ENCODE data around the gene ITLN2. TPM values are rescaled to one million over a fixed set of nuclear protein-coding genes. Genes with fewer than 3 reads are reported as not detected.
"Not testable (repeated sequence)": the region's sequence is repeated elsewhere in the genome, so short reads cannot be mapped to it uniquely, and the experiment has no call there.

ITLN2 gene
- total RNA-seq, 1 donor, result not detected

- H3K4me3 ChIP-seq (ENCODE audit: low read length), result no peak overlapping the region
- no peaks in the 10 kb centered on the region for H3K9me3 ChIP-seq (ENCODE audit: low read depth, low read length)
- H3K4me1 ChIP-seq (ENCODE audit: insufficient read depth, low read length), result no peaks in the 10 kb centered on the region
- H3K27me3 ChIP-seq (ENCODE audit: insufficient read depth, low read length), result no peaks in the 10 kb centered on the region
These were observed 11.7 kb downstream of the ITLN2 start for GRCh38 chr1:160942926-160943325.

- not testable (repeated sequence) for H3K27me3 ChIP-seq (ENCODE audit: insufficient read depth, low read length); H3K4me3 ChIP-seq (ENCODE audit: low read length)
These were observed 17.9 kb downstream of the ITLN2 start for GRCh38 chr1:160936666-160937065.

GRCh38 chr1:160935527-160936258 lies 18.9 kb downstream of the ITLN2 start:
- no peaks in the 10 kb centered on the region for H3K27me3 ChIP-seq (ENCODE audit: insufficient read depth, low read length)
- H3K4me1 ChIP-seq (ENCODE audit: insufficient read depth, low read length), result peaks cover 10% of the 10 kb centered on the region
- H3K9me3 ChIP-seq (ENCODE audit: low read depth, low read length), result no peaks in the 10 kb centered on the region
- no peak overlapping the region for H3K4me3 ChIP-seq (ENCODE audit: low read length)

More at GRCh38 chr1:160936666-160937065, 17.9 kb downstream of the ITLN2 start:
- not testable (repeated sequence) for H3K9me3 ChIP-seq (ENCODE audit: low read depth, low read length)
- H3K4me1 ChIP-seq (ENCODE audit: insufficient read depth, low read length), result peaks cover 10% of the 10 kb centered on the region

GRCh38 chr1:160933305-160933704 lies 21.3 kb downstream of the ITLN2 start:
- not testable (repeated sequence) for H3K9me3 ChIP-seq (ENCODE audit: low read depth, low read length); H3K4me3 ChIP-seq (ENCODE audit: low read length); H3K27me3 ChIP-seq (ENCODE audit: insufficient read depth, low read length)
- H3K4me1 ChIP-seq (ENCODE audit: insufficient read depth, low read length), result peaks cover 10% of the 10 kb centered on the region

GRCh38 chr1:160925652-160926244 lies 28.9 kb downstream of the ITLN2 start:
- Histone ChIP-seq H3K9me3 (ENCODE audit: low read depth, low read length) (peaks cover 6% of the 10 kb centered on the region), H3K4me3 (ENCODE audit: low read length) (no peak overlapping the region), H3K27me3 (ENCODE audit: insufficient read depth, low read length) (no peaks in the 10 kb centered on the region), H3K4me1 (ENCODE audit: insufficient read depth, low read length) (no peaks in the 10 kb centered on the region)

GRCh38 chr1:160924791-160925651 lies 29.6 kb downstream of the ITLN2 start:
- Histone ChIP-seq H3K4me1 (ENCODE audit: insufficient read depth, low read length) (no peaks in the 10 kb centered on the region), H3K27me3 (ENCODE audit: insufficient read depth, low read length) (no peaks in the 10 kb centered on the region), H3K4me3 (ENCODE audit: low read length) (no peak overlapping the region), H3K9me3 (ENCODE audit: low read depth, low read length) (peaks cover 6% of the 10 kb centered on the region)

GRCh38 chr1:160916666-160917065 lies 37.9 kb downstream of the ITLN2 start:
- Histone ChIP-seq H3K9me3 (ENCODE audit: low read depth, low read length) (no peaks in the 10 kb centered on the region), H3K4me1 (ENCODE audit: insufficient read depth, low read length) (no peaks in the 10 kb centered on the region), H3K27me3 (ENCODE audit: insufficient read depth, low read length) (no peaks in the 10 kb centered on the region), H3K4me3 (ENCODE audit: low read length) (no peak overlapping the region)

- H3K4me1 ChIP-seq (ENCODE audit: insufficient read depth, low read length); H3K4me3 ChIP-seq (ENCODE audit: low read length); H3K9me3 ChIP-seq (ENCODE audit: low read depth, low read length); H3K27me3 ChIP-seq (ENCODE audit: insufficient read depth, low read length): not testable (repeated sequence)
These were observed 41.4 kb downstream of the ITLN2 start for GRCh38 chr1:160913229-160913628.

- Histone ChIP-seq H3K4me3 (ENCODE audit: low read length) (no peak overlapping the region), H3K27me3 (ENCODE audit: insufficient read depth, low read length) (no peaks in the 10 kb centered on the region), H3K4me1 (ENCODE audit: insufficient read depth, low read length) (no peaks in the 10 kb centered on the region), H3K9me3 (ENCODE audit: low read depth, low read length) (no peaks in the 10 kb centered on the region)
These were observed 42.7 kb downstream of the ITLN2 start for GRCh38 chr1:160911925-160912324.

- Histone ChIP-seq H3K4me3 (ENCODE audit: low read length) (no peak overlapping the region), H3K4me1 (ENCODE audit: insufficient read depth, low read length) (no peaks in the 10 kb centered on the region), H3K9me3 (ENCODE audit: low read depth, low read length) (no peaks in the 10 kb centered on the region), H3K27me3 (ENCODE audit: insufficient read depth, low read length) (no peaks in the 10 kb centered on the region)
These were observed 43.2 kb downstream of the ITLN2 start for GRCh38 chr1:160911441-160911840.

GRCh38 chr1:160910170-160910750 lies 44.3 kb downstream of the ITLN2 start:
- no peak overlapping the region for H3K4me3 ChIP-seq (ENCODE audit: low read length)
- no peaks in the 10 kb centered on the region for H3K4me1 ChIP-seq (ENCODE audit: insufficient read depth, low read length)
- H3K27me3 ChIP-seq (ENCODE audit: insufficient read depth, low read length), result no peaks in the 10 kb centered on the region
- no peaks in the 10 kb centered on the region for H3K9me3 ChIP-seq (ENCODE audit: low read depth, low read length)

- Histone ChIP-seq H3K27me3 (ENCODE audit: insufficient read depth, low read length) (no peaks in the 10 kb centered on the region), H3K9me3 (ENCODE audit: low read depth, low read length) (no peaks in the 10 kb centered on the region), H3K4me3 (ENCODE audit: low read length) (no peak overlapping the region), H3K4me1 (ENCODE audit: insufficient read depth, low read length) (no peaks in the 10 kb centered on the region)
These were observed 46.6 kb downstream of the ITLN2 start for GRCh38 chr1:160907976-160908375.

- Histone ChIP-seq H3K27me3 (ENCODE audit: insufficient read depth, low read length) (no peaks in the 10 kb centered on the region), H3K4me1 (ENCODE audit: insufficient read depth, low read length) (no peaks in the 10 kb centered on the region), H3K4me3 (ENCODE audit: low read length) (no peak overlapping the region), H3K9me3 (ENCODE audit: low read depth, low read length) (no peaks in the 10 kb centered on the region)
These were observed 49.0 kb downstream of the ITLN2 start for GRCh38 chr1:160905617-160905989.

GRCh38 chr1:160904783-160905616 lies 49.6 kb downstream of the ITLN2 start:
- Histone ChIP-seq H3K4me3 (ENCODE audit: low read length) (no peak overlapping the region), H3K4me1 (ENCODE audit: insufficient read depth, low read length) (no peaks in the 10 kb centered on the region), H3K9me3 (ENCODE audit: low read depth, low read length) (no peaks in the 10 kb centered on the region), H3K27me3 (ENCODE audit: insufficient read depth, low read length) (no peaks in the 10 kb centered on the region)

Measured in mononuclear cell (primary cell).